Measurements from ENCODE around the gene ACVR1.
A peak's percentile ranks its signal among the peaks of the same experiment; 100 is the strongest.

ACVR1 gene

DNA sequence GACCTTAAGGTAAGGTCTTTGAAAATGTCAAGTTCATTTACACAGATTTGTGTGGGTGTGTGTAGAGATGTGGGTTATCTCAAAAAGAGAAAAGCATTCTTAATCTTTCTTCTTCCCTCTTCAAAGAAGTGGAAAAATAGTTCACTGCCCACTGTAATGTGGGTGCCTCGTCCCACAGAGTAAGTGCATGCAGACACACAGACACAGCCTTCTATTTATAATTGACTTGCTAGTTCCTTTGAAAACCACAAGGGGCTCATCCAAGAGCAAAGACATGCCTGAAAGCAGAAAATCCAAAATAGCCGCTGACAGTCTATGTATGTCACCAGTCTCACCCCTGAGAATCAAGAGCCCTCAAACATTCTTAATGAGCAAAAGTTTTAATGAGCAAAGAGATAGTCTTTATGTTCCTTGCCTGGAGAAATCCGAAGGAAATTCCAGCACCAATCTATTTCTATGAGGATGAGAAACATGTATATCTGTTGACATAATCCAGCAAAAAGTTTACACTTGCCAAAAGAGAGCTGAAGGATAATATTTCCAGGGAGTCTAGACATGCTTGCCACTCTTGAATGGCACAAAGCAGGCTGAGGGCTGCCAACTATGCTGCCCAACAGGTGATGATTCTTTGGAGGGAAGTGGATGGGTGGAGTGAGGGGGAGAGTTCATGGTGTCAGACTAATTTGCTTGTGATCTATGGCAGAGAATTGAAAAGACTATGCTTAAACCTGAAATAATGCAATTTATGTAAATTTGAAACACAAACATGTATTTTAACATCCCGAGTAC is 93.9 kb downstream of the ACVR1 start:
- no peaks in the 10 kb centered on the region for H3K27me3 ChIP-seq
- DNase-seq = no peak

DNA sequence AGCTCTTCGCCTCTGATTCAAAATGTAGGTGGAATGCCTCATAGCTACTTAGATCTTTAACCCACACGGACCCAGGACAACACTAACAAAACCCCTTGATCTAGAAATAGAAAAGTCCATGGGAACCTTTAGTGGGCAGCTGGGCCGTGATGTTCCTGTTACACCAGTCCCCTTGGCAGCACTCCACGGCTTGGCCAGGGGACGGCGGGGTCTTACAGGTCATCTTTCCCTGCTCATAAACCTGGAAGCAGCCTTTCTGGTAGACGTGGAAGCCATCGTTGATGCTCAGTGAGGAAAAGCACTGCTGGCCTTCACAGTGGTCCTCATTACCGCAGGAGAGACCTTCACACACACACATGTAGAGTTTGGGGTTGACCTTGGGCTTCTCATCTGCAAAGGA is 95.9 kb downstream of the ACVR1 start:
- Histone ChIP-seq H3K4me1 (no peaks in the 10 kb centered on the region), H3K27me3 (no peaks in the 10 kb centered on the region), H3K36me3 (no peaks in the 10 kb centered on the region), H3K4me3 (ENCODE audit: low read depth, low read length) (no peak overlapping the region), H3K9me3 (no peaks in the 10 kb centered on the region)
- no peak for DNase-seq
- TF ChIP-seq, protein P1, sequence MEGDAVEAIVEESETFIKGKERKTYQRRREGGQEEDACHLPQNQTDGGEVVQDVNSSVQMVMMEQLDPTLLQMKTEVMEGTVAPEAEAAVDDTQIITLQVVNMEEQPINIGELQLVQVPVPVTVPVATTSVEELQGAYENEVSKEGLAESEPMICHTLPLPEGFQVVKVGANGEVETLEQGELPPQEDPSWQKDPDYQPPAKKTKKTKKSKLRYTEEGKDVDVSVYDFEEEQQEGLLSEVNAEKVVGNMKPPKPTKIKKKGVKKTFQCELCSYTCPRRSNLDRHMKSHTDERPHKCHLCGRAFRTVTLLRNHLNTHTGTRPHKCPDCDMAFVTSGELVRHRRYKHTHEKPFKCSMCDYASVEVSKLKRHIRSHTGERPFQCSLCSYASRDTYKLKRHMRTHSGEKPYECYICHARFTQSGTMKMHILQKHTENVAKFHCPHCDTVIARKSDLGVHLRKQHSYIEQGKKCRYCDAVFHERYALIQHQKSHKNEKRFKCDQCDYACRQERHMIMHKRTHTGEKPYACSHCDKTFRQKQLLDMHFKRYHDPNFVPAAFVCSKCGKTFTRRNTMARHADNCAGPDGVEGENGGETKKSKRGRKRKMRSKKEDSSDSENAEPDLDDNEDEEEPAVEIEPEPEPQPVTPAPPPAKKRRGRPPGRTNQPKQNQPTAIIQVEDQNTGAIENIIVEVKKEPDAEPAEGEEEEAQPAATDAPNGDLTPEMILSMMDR (IDR thresholded peaks at IDR 0.05; ENCODE audit: low read depth, low read length) = no peak

More for the DNA sequence above, 93.9 kb downstream of the ACVR1 start:
- no peak overlapping the region for H3K4me3 ChIP-seq (ENCODE audit: low read depth, low read length)
- no peaks in the 10 kb centered on the region for H3K36me3 ChIP-seq
- H3K4me1 ChIP-seq = no peaks in the 10 kb centered on the region
- TF ChIP-seq, protein P1 (IDR thresholded peaks at IDR 0.05; ENCODE audit: low read depth, low read length) = peak; percentile 29
- no peaks in the 10 kb centered on the region for H3K9me3 ChIP-seq

DNA sequence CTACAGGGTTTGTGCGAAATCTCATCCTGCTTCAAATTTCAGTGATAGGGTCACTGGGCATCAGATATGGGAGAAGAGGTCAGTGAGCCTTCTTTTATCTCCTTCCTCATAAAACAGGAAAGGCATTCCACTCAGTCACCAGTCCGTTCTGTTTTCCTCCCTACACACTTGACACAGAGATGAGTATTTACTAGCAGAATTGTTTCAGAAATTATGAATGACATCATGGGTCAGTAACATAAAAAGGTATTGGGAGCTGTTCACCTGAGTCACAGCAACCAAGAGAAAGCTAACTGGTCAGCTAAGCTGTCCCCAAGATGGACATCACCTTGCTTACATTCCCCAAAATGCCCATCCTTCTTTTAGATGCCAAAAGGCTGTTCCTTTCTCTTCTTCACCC is 96.3 kb downstream of the ACVR1 start:
- DNase-seq = no peak
- no peak overlapping the region for H3K4me3 ChIP-seq (ENCODE audit: low read depth, low read length)
- no peaks in the 10 kb centered on the region for H3K36me3 ChIP-seq
- no peaks in the 10 kb centered on the region for H3K27me3 ChIP-seq
- TF ChIP-seq, protein P1 (IDR thresholded peaks at IDR 0.05; ENCODE audit: low read depth, low read length) = no peak
- H3K9me3 ChIP-seq = no peaks in the 10 kb centered on the region
- no peaks in the 10 kb centered on the region for H3K4me1 ChIP-seq

DNA sequence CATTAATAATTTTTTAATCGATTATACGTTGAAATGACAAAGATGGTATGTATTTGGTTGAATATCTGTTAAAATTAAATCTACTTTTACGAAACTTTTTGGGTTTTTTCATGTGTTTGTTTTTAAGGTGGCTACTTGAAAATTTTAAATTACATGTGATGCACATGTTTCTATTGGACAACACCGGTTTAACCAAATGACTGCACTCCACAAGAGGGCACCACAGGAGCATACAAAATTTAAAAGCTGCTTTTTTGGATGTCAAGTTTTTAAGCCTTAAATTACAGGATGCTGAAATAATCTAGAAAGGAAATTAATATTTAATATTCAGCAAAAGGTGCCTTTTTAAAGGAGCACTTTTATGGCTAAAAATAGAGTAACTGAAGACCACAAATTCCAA is 98.7 kb downstream of the ACVR1 start:
- peak; percentile 30 for DNase-seq
- no peaks in the 10 kb centered on the region for H3K9me3 ChIP-seq
- H3K4me1 ChIP-seq = no peaks in the 10 kb centered on the region
- no peaks in the 10 kb centered on the region for H3K36me3 ChIP-seq
- TF ChIP-seq, protein P1 (IDR thresholded peaks at IDR 0.05; ENCODE audit: low read depth, low read length) = peak; percentile 58
- no peaks in the 10 kb centered on the region for H3K27me3 ChIP-seq
- H3K4me3 ChIP-seq (ENCODE audit: low read depth, low read length) = no peak overlapping the region

DNA sequence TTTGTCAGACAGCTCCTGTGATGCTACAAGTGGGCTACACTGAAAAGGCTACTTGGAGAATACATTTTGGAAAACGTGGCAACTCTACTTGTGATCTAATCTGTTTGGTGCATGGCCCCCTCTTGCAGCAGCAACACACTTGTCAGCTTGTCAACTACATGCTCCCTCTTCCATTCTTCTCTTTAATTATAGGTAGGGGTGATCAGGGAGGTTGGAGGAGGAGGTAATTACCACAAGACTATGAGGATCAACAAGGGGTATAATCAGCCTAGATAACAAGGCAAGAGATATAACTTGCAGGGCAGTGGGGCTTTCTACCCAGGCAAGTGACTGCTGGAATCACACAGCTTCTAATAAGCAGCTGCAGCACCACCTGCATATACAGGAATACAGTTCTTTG is 104.9 kb downstream of the ACVR1 start:
- TF ChIP-seq, protein P1 (IDR thresholded peaks at IDR 0.05; ENCODE audit: low read depth, low read length) = no peak
- H3K27me3 ChIP-seq = no peaks in the 10 kb centered on the region
- no peaks in the 10 kb centered on the region for H3K36me3 ChIP-seq
- no peak for DNase-seq
- H3K4me1 ChIP-seq = no peaks in the 10 kb centered on the region
- no peaks in the 10 kb centered on the region for H3K9me3 ChIP-seq
- H3K4me3 ChIP-seq (ENCODE audit: low read depth, low read length) = no peak overlapping the region

DNA sequence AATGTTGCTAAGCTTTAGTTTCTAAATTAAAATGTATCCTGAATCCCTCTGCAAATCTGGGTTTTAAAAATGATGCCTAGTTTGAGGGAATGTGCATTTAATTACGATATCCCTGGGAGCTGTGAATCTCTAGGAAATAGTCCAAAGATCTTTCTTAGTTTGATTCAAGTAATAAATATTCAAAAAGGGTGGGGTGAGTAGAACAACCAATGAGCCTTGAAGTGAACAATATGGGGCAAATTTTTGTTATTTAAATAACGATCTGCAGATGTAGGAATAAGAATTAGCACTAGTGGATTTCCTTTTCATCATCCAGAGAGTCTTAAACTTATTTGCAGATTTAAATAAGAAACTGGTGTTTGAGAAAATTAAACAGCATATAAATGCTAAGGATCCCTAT is 106.3 kb downstream of the ACVR1 start:
- Histone ChIP-seq H3K36me3 (no peaks in the 10 kb centered on the region), H3K4me1 (no peaks in the 10 kb centered on the region)

More for the DNA sequence above, 106.3 kb downstream of the ACVR1 start:
- TF ChIP-seq, protein P1 (IDR thresholded peaks at IDR 0.05; ENCODE audit: low read depth, low read length) = no peak
- H3K4me3 ChIP-seq (ENCODE audit: low read depth, low read length) = no peak overlapping the region
- DNase-seq = no peak
- no peaks in the 10 kb centered on the region for H3K27me3 ChIP-seq
- no peaks in the 10 kb centered on the region for H3K9me3 ChIP-seq
